HG03565 (cell line): ENCODE data around the gene NSL1.
A peak's percentile ranks its signal among the peaks of the same experiment; 100 is the strongest.
"Not testable (repeated sequence)": the region's sequence is repeated elsewhere in the genome, so short reads cannot be mapped to it uniquely, and the experiment has no call there.

Experiments
- ATAC-seq: cut with Tn5 transposase; IDR thresholded peaks from one replicate; pipeline ENCODE4 v1.9.1; 2021; ENCODE audit warnings: mild to moderate bottlenecking, moderate library complexity; ENCODE audit not compliant: unreplicated experiment

NSL1 gene

GRCh38 chr1:212783976-212784375 lies 7.6 kb downstream of the NSL1 start:
- ATAC-seq: no peak

DNA sequence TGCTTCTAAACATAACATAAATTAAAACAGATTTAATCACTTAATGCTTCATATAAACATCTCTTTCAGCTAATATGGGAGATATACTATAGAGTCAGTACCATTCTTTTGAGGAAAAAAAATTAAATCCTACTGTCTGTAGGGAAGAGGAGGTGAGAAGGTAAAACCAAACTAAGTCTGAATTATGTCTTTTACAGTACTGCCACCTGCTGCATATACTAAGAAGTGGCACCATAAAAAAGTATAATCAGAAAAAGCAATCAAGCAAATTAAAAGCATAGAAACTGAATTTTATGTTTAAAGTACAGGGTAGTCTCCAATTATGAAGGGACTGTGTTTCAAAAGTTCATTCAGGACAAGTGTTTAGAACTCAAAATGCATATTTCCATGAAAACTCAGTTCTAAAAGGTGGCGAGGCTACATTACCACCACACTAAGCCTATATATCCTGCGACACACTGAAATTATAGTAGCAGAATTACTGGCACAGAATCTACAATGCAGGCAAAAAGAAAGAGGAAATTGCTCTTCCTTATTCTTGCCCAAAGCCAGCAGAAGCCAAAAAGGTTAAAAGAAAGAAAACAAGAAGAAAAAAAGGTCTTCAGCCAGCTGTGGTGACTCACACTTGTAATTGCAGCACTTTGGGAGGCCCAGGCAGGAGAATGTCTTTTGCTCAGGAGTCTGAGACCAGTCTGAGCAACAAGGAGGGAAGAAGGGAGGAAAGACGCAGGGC lies 9.0 kb downstream of the NSL1 start:
- no peak for ATAC-seq

- ATAC-seq: no peak
Observed at GRCh38 chr1:212781225-212781624, 10.4 kb downstream of the NSL1 start.

GRCh38 chr1:212780759-212781158 lies 10.8 kb downstream of the NSL1 start:
- ATAC-seq: no peak

DNA sequence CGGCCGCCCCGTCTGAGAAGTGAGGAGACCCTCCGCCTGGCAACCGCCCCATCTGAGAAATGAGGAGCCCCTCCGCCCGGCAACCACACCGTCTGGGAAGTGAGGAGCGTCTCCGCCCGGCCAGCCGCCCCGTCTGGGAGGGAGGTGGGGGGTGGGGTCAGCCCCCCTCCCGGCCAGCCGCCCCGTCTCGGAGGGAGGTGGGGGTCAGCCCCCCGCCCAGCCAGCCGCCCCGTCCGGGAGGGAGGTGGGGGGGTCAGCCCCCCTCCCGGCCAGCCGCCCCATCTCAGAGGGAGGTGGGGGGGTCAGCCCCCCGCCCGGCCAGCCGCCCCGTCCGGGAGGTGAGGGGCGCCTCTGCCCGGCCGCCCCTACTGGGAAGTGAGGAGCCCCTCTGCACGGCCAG lies 12.5 kb downstream of the NSL1 start:
- not testable (repeated sequence) for ATAC-seq

- no peak for ATAC-seq
Observed at GRCh38 chr1:212777151-212777550, 14.4 kb downstream of the NSL1 start.

DNA sequence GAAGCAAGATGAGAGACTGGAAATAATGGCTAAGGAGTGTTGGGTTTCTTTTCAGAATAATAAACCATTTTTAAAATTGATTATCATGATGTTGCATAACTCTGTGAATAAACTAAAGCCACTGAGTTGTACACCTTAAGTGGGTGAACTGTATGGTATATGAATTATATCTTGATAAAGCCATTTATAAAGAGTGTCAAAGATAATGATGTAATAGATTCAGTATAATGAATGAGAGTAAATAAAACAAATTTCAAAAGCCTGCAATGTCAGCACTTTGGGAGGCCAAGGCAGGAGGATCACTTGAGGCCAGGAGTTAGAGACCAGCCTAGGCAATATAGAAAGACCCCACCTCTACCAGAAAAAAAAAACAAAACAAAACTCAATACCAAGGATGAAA lies 16.3 kb downstream of the NSL1 start:
- no peak for ATAC-seq

GRCh38 chr1:212774584-212774983 lies 17.0 kb downstream of the NSL1 start:
- ATAC-seq: no peak

GRCh38 chr1:212773011-212773410 lies 18.6 kb downstream of the NSL1 start:
- ATAC-seq: no peak

DNA sequence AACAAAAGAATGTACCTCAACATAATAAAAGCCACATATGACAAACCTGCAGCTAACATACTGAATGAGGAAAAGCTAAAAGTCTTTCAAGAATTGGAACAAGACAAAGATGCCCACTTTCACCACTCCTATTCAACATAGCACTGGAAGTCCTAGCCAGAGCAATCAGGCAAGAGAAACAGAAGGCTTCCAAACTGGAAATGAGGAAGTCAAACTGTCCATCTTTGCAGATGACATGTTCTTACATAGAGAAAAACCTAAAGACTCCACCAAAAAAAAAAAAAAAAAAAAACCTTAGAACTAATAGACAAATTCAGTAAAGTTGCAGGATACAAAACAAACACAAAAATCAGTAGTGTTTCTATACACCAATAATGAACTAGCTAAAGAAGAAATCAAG lies 20.2 kb downstream of the NSL1 start:
- ATAC-seq: no peak

DNA sequence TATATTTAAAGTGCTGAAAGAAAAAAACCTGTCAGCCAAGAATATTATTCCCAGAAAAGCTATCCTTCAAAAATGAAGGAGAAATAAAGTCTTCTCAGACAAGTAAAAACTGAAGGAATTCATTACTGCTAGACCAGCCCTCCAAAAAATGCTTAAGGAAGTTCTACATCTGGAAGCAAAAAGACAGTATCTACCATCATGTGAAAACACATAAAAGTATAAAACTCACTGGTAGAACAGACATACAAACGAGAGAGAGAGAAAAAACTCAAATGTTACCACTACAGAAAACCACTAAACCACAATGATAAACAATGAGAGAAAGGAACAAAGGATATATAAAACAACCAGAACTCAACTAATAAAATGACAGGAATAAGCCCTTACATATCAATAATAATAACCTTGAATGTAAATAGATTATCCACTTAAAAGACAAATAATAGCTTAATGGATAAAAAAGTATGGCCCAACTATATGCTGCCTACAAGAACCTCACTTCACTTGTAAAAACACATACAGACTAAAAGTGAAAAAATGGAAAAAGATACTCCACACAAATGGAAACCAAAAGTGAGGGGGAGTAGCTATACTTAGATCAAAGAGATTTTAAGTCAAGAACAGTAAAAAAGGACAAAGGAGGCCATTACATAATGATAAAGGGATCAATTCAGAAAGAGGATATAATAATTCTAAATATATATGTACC lies 22.0 kb downstream of the NSL1 start:
- peak; percentile 41 for ATAC-seq

- not testable (repeated sequence) for ATAC-seq
Observed at GRCh38 chr1:212766825-212767224, 24.8 kb downstream of the NSL1 start.

DNA sequence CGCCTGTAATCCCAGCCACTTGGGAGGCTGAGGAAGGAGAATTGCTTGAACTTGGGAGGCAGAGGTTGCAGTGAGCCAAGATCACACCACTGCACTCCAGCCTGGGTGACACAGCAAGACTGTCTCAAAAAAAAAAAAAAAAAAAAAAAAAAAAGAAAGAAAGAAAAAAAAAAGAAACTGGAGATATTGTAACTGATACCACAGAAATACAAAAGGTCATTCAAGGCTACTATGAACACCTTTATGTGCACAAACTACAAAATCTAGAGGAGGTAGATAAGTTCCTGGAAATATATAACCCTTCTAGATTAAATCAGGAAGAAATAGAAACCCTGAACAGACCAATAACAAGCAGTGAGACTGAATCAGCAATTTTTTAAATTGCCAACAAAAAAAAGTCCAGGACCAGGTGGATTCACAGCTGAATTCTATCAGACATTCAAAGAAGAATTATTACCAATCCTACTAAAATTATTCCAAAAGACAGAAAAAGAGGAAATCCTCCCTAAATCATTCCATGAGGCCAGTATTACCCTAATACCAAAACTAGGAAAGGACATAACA lies 26.8 kb downstream of the NSL1 start:
- ATAC-seq: not testable (repeated sequence)

- no peak for ATAC-seq
Observed at GRCh38 chr1:212762839-212763238, 28.7 kb downstream of the NSL1 start.

GRCh38 chr1:212762234-212762633 lies 29.3 kb downstream of the NSL1 start:
- no peak for ATAC-seq

DNA sequence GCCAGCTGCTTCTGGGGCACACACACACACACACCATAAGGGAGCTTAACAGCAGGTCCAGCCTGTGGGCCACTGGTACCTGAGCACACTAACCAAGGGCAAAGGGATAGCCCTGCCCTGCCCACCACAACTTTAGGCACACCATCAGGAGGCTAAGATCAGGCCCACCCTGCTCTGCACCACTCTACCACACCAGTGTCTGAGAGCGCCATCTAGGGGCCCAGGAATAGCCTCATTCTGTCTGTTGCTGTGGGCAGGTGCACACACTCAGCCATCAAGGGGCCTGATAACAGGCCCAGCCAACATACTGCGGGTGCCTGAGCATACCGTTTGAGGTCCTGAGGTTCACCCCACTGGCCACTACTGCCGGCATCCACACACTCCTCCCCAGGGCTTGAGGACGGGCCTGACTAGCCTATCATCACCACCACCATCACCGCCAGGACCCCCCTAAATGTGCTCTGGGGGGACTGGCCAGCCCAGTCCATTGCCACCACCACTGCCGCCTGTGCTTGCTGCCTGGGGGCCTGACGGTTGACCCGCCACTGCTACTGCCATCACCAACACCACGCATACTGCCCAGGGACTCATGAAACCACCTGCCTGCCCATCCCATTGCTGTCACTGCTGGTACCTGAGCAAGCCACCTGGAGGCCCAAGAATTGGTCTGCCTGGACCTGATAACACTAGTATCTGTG lies 31.3 kb downstream of the NSL1 start:
- ATAC-seq: no peak

- no peak for ATAC-seq
Observed at GRCh38 chr1:212759683-212760082, 31.9 kb downstream of the NSL1 start.

DNA sequence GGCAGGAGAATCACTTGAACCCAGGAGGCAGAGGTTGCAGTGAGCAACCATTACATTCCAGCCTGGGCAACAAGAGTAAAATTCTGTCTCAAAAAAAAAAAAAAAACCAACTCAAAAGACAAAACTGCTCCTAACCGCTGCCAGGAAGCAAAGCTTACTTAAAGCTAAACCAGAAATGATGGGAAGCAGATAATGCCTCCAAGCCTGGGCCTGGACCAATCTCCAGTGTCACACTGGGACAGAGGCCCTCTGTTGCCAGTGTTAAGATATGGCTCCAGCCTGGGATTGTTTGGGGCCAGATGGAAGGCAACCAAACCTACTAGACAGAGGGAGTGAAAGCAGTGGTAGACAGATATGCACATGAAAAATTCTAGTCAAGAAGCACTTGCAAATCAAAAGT lies 36.9 kb downstream of the NSL1 start:
- ATAC-seq: no peak

GRCh38 chr1:212754193-212754592 lies 37.4 kb downstream of the NSL1 start:
- no peak for ATAC-seq

GRCh38 chr1:212753749-212754148 lies 37.8 kb downstream of the NSL1 start:
- no peak for ATAC-seq

DNA sequence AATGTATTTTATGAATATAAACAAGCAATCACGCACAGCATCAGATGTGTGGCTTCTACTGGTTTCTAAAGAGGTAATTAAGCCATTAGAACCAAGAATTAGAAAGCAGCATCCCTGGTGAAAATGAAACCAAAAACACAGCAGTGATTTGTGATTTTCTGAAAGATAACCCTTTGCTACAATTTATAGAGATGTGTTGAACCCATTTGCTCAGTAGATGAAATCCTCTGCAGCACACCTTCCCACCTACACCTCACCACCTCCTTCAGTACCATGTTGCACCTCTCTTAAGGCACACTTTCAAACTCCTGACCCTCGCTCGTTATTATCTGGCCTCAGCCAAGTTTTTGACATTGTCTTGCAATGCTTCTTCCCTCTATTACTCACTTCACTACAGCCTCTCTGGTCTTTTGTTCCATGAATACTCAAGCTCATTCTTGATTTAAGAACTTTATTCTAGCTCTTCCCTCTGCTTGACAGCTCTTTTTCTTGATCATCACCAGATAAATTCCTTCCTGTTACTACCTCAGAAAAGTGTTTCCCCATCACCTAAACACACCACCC lies 38.6 kb downstream of the NSL1 start:
- ATAC-seq: no peak
